HepG2 (cell line): ENCODE measurements around the gene TIMM17A. TPM values are rescaled to one million over a fixed set of nuclear protein-coding genes. Genes with fewer than 3 reads are reported as not detected.

Source experiments
- KDM5A ChIP-seq: fragments of 200-600 bp; sonication (generic); IDR thresholded peaks from 2 replicates; pipeline ENCODE4 v1.7.0; 2018; ENCODE audit warnings: antibody characterized with exemption, mild to moderate bottlenecking, low read length, borderline replicate concordance
- MEIS1 ChIP-seq: sonication (generic); formaldehyde crosslinking; IDR thresholded peaks from 2 replicates; pipeline ENCODE4 v1.9.0; 2021; ENCODE audit warnings: mild to moderate bottlenecking, missing genetic modification reagents, moderate library complexity, borderline replicate concordance
- MLX ChIP-seq: IDR thresholded peaks from 2 replicates; pipeline ENCODE4 v1.6.1; 2016
- PATZ1 ChIP-seq: sonication (generic); formaldehyde crosslinking; IDR thresholded peaks from 2 replicates; pipeline ENCODE4 v1.4.0; 2020; ENCODE audit warnings: missing genetic modification reagents
- PAXIP1 ChIP-seq: sonication (generic); formaldehyde crosslinking; conservative IDR thresholded peaks from 2 replicates; pipeline ENCODE4 v1.4.0; 2020; ENCODE audit warnings: mild to moderate bottlenecking, missing genetic modification reagents, moderate library complexity
- PHF8 ChIP-seq: sonication (generic); formaldehyde crosslinking; IDR thresholded peaks from 2 replicates; pipeline ENCODE4 v1.5.0; 2020; ENCODE audit warnings: missing genetic modification reagents
- RBM22 ChIP-seq: fragments of 200-400 bp; formaldehyde crosslinking; optimal IDR thresholded peaks from 2 replicates; pipeline ENCODE3; 2017; ENCODE audit warnings: mild to moderate bottlenecking, low read length, moderate library complexity
- SUZ12 ChIP-seq: fragments of 150-350 bp; IDR thresholded peaks from 2 replicates; pipeline ENCODE4 v1.6.1; 2014; ENCODE audit warnings: low read depth, low read length
- TFE3 ChIP-seq: IDR thresholded peaks from 2 replicates; pipeline ENCODE4 v1.6.1; 2016
- ZBTB10 ChIP-seq: sonication (generic); formaldehyde crosslinking; IDR thresholded peaks from 2 replicates; pipeline ENCODE4 v1.4.0; 2020; ENCODE audit warnings: missing genetic modification reagents, borderline replicate concordance
- ZHX1 ChIP-seq: sonication (generic); formaldehyde crosslinking; IDR thresholded peaks from 2 replicates; pipeline ENCODE4 v1.8.1; 2022; ENCODE audit warnings: low read depth, mild to moderate bottlenecking, missing genetic modification reagents
- ZNF333 ChIP-seq: sonication (generic); formaldehyde crosslinking; IDR thresholded peaks from 2 replicates; pipeline ENCODE4 v1.4.0; 2020; ENCODE audit warnings: mild to moderate bottlenecking, missing genetic modification reagents, borderline replicate concordance
- polyA plus RNA-seq, 8 experiments: library from polyadenylated mRNA; depleted of rRNA in 3 of 8; stranded (reverse) in 7 of 8; unstranded in 1 of 8; fragments of >200 nt; fragmentation: Illumina TruSeq in 4 of 8; extraction: Trizol in 4 of 8; gene quantifications; 2 replicates each; pipeline versions ENCODE4 v1.2.1 to v1.2.3, GENCODE V29; 2011 to 2016; ENCODE audit warnings: low read depth in 4 of 8, missing spikeins in 1 of 8, mixed read lengths in 1 of 8; ENCODE audit not compliant: insufficient read depth in 1 of 8
- total RNA-seq, 5 experiments: library from RNA; depleted of rRNA; stranded (reverse); fragments of >200 nt; fragmentation: Illumina TruSeq; extraction: Trizol; gene quantifications; 2 replicates each; pipeline ENCODE4 v1.2.3, GENCODE V29; 2016; ENCODE audit warnings: low read depth in 1 of 5

TIMM17A gene
- total and polyA plus RNA-seq, 2 of the 13 experiments (the other 11 are each of a cell fraction or from before 2014, with no cell fraction given), result 50.8 to 97.8 TPM

GRCh38 chr1:201955009-201955728 lies at the start of gene TIMM17A (continued):
- TF ChIP-seq PAXIP1 (CRISPR knock-in tag) (peak; percentile 26; the same call in 1 of the 2 replicates), SUZ12 (peak; percentile 12; the same call in 1 of the 2 replicates), RBM22 (peak; percentile 50), MEIS1 (peak; percentile 88; the same call in 1 of the 2 replicates), MLX (CRISPR knock-in tag) (0 out of 2 replicates have a peak, but pooled peaks have one; percentile 32), PHF8 (CRISPR knock-in tag) (peak; percentile 87), KDM5A (peak; percentile 80), PATZ1 (peak; percentile 55; the same call in 1 of the 2 replicates), TFE3 (CRISPR knock-in tag) (no peak), ZBTB10 (CRISPR knock-in tag) (no peak; the same call in 1 of the 2 replicates), ZNF333 (CRISPR knock-in tag) (peak; percentile 57; the same call in 1 of the 2 replicates), ZHX1 (CRISPR knock-in tag) (peak; percentile 78)
